Osteocyte (in vitro differentiated cells): ENCODE measurements around the gene SIGLEC15. TPM values are rescaled to one million over a fixed set of nuclear protein-coding genes. Genes with fewer than 3 reads are reported as not detected.

Source experiments
- DNase-seq: peaks from one replicate; pipeline ENCODE4 v3.0.0; 2021; ENCODE audit warnings: mixed read lengths; ENCODE audit not compliant: unreplicated experiment; ENCODE audit errors: extremely low spot score
- H3K27ac Mint-ChIP-seq: one replicate; pipeline ENCODE4 v1.8.0; 2021; ENCODE audit warnings: mild to moderate bottlenecking, mixed read lengths; ENCODE audit not compliant: unreplicated experiment
- H3K27me3 Mint-ChIP-seq: one replicate; pipeline ENCODE4 v1.8.0; 2021; ENCODE audit warnings: mixed read lengths; ENCODE audit not compliant: unreplicated experiment
- H3K36me3 Mint-ChIP-seq: one replicate; pipeline ENCODE4 v1.8.0; 2021; ENCODE audit warnings: mixed read lengths; ENCODE audit not compliant: unreplicated experiment
- H3K4me1 Mint-ChIP-seq: one replicate; pipeline ENCODE4 v1.8.0; 2021; ENCODE audit warnings: mixed read lengths; ENCODE audit not compliant: unreplicated experiment
- H3K4me3 Mint-ChIP-seq: one replicate; pipeline ENCODE4 v1.8.0; 2021; ENCODE audit warnings: mild to moderate bottlenecking, moderate library complexity, mixed read lengths; ENCODE audit not compliant: unreplicated experiment
- H3K9me3 Mint-ChIP-seq: one replicate; pipeline ENCODE4 v1.8.0; 2021; ENCODE audit warnings: mixed read lengths; ENCODE audit not compliant: unreplicated experiment
- total RNA-seq: library from RNA; stranded (reverse); gene quantifications from 2 replicates; pipeline ENCODE4 v1.2.1, GENCODE V29; 2021
- TF ChIP-seq, protein P1 (sequence below): fragments of 200-600 bp; sonication (generic); IDR thresholded peaks from 2 replicates; pipeline ENCODE4 v1.5.0; 2021; ENCODE audit warnings: antibody characterized with exemption, mild to moderate bottlenecking, moderate library complexity

SIGLEC15 gene
- total RNA-seq, 1 donor from 2014 or later: 0.13 TPM

DNA sequence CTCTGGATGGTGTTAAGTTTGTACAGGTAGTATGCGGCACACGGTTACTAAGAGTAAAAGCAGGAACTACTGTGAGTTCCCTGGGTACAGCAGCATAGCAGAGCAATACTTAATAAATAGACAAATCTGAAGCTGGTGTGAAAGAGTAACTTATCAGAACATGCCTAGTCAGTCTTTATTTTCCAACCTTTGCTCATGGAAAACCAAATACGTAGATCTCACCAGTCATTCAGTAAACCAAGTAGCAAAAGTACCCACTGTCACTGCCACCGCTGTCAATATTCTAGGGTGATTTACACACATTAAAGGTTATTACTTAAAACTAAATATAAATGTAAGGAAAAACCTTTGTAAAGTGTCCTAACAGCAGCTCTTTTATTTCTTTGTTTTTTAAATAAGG is 35.0 kb downstream of the SIGLEC15 start:
- H3K36me3 Mint-ChIP-seq: peaks cover 82% of the 10 kb centered on the region
- H3K4me1 Mint-ChIP-seq: no peaks in the 10 kb centered on the region
- no peak for DNase-seq
- TF ChIP-seq, protein P1, sequence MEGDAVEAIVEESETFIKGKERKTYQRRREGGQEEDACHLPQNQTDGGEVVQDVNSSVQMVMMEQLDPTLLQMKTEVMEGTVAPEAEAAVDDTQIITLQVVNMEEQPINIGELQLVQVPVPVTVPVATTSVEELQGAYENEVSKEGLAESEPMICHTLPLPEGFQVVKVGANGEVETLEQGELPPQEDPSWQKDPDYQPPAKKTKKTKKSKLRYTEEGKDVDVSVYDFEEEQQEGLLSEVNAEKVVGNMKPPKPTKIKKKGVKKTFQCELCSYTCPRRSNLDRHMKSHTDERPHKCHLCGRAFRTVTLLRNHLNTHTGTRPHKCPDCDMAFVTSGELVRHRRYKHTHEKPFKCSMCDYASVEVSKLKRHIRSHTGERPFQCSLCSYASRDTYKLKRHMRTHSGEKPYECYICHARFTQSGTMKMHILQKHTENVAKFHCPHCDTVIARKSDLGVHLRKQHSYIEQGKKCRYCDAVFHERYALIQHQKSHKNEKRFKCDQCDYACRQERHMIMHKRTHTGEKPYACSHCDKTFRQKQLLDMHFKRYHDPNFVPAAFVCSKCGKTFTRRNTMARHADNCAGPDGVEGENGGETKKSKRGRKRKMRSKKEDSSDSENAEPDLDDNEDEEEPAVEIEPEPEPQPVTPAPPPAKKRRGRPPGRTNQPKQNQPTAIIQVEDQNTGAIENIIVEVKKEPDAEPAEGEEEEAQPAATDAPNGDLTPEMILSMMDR: no peak
- H3K27me3 Mint-ChIP-seq: no peaks in the 10 kb centered on the region
- no peaks in the 10 kb centered on the region for H3K9me3 Mint-ChIP-seq
- H3K27ac Mint-ChIP-seq: no peak overlapping the region
- no peak overlapping the region for H3K4me3 Mint-ChIP-seq

DNA sequence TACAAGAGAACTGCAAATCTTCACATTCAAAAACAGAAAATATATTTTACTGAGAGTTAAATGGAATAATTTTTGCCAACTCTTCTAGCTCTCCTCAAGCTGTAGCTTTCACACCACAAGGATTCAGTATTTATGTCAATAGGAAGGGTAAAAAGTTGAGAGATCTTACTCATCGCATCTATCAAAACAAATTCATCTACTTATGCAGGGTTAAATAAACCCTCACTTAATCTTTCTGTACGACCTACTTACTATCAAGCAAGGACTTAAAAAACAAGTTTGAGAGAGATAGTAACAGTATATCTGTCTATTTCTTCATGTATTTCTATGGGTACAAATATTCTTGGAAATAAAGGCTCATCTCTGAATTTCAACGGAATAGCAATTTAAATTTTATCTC is 35.5 kb downstream of the SIGLEC15 start:
- Mint-ChIP-seq H3K36me3 (peaks cover 84% of the 10 kb centered on the region), H3K4me1 (no peaks in the 10 kb centered on the region), H3K9me3 (no peaks in the 10 kb centered on the region), H3K27ac (no peak overlapping the region), H3K27me3 (no peaks in the 10 kb centered on the region), H3K4me3 (no peak overlapping the region)
- DNase-seq: no peak
- TF ChIP-seq, protein P1: no peak

GRCh38 chr18:45861926-45862325 is 36.5 kb downstream of the SIGLEC15 start:
- Mint-ChIP-seq H3K27ac (no peak overlapping the region), H3K4me1 (no peaks in the 10 kb centered on the region), H3K27me3 (no peaks in the 10 kb centered on the region), H3K9me3 (no peaks in the 10 kb centered on the region), H3K4me3 (no peak overlapping the region), H3K36me3 (peaks cover 83% of the 10 kb centered on the region)
- no peak for DNase-seq
- TF ChIP-seq, protein P1: no peak

- Mint-ChIP-seq H3K9me3 (no peaks in the 10 kb centered on the region), H3K4me1 (no peaks in the 10 kb centered on the region), H3K27ac (no peak overlapping the region), H3K4me3 (no peak overlapping the region), H3K36me3 (peaks cover 80% of the 10 kb centered on the region), H3K27me3 (no peaks in the 10 kb centered on the region)
- DNase-seq: no peak
- TF ChIP-seq, protein P1: no peak
Observed at GRCh38 chr18:45863469-45863868, 38.0 kb downstream of the SIGLEC15 start.

GRCh38 chr18:45864081-45864480 is 38.6 kb downstream of the SIGLEC15 start:
- no peak for DNase-seq
- no peak overlapping the region for H3K4me3 Mint-ChIP-seq
- H3K9me3 Mint-ChIP-seq: no peaks in the 10 kb centered on the region

More at GRCh38 chr18:45864081-45864480, 38.6 kb downstream of the SIGLEC15 start:
- Mint-ChIP-seq H3K36me3 (peaks cover 75% of the 10 kb centered on the region), H3K4me1 (no peaks in the 10 kb centered on the region), H3K27ac (no peak overlapping the region), H3K27me3 (no peaks in the 10 kb centered on the region)
- TF ChIP-seq, protein P1: no peak
